Amniotic epithelial cell (primary cell): ENCODE data around the gene C17orf113.

Experiments used
- DNase-seq: peaks from one replicate; pipeline ENCODE4 v3.0.0-alpha.2; 2010; ENCODE audit warnings: low read depth

The C17orf113 gene

GRCh38 chr17:42072323-42073187, 22.2 kb upstream of the C17orf113 start:
- DNase-seq: no peak

- DNase-seq: no peak
Observed at GRCh38 chr17:42071810-42072209, 21.4 kb upstream of the C17orf113 start.

GRCh38 chr17:42068979-42069378, 18.6 kb upstream of the C17orf113 start:
- DNase-seq: no peak

- DNase-seq: peak; percentile 19
Observed at GRCh38 chr17:42067371-42068091, 17.1 kb upstream of the C17orf113 start.

GRCh38 chr17:42065201-42065600, 14.8 kb upstream of the C17orf113 start:
- no peak for DNase-seq

- no peak for DNase-seq
Observed at GRCh38 chr17:42062681-42063080, 12.3 kb upstream of the C17orf113 start.

GRCh38 chr17:42061646-42062487, 11.5 kb upstream of the C17orf113 start:
- no peak for DNase-seq

- DNase-seq: no peak
Observed at GRCh38 chr17:42060231-42060630, 9.8 kb upstream of the C17orf113 start.

GRCh38 chr17:42059815-42060214, 9.4 kb upstream of the C17orf113 start:
- DNase-seq: no peak

- no peak for DNase-seq
Observed at GRCh38 chr17:42058063-42058462, 7.7 kb upstream of the C17orf113 start.

GRCh38 chr17:42056635-42057034, 6.2 kb upstream of the C17orf113 start:
- no peak for DNase-seq

GRCh38 chr17:42055496-42055895, 5.1 kb upstream of the C17orf113 start:
- peak; percentile 57 for DNase-seq

GRCh38 chr17:42055027-42055426, 4.6 kb upstream of the C17orf113 start:
- DNase-seq: no peak

GRCh38 chr17:42053731-42054500, 3.5 kb upstream of the C17orf113 start:
- DNase-seq: no peak

GRCh38 chr17:42052346-42052877, 2.0 kb upstream of the C17orf113 start:
- DNase-seq: no peak

- DNase-seq: no peak
Observed at GRCh38 chr17:42051645-42052044, 1.2 kb upstream of the C17orf113 start.

GRCh38 chr17:42051013-42051400, 606 bp upstream of the C17orf113 start:
- DNase-seq: no peak

GRCh38 chr17:42049834-42050392, 488 bp downstream of the C17orf113 start:
- DNase-seq: no peak

- DNase-seq: no peak
Observed at GRCh38 chr17:42047343-42047742, 3.1 kb downstream of the C17orf113 start.

- DNase-seq: no peak
Observed at GRCh38 chr17:42045719-42046118, 4.7 kb downstream of the C17orf113 start.
